PC-9 (cell line): ENCODE data around the gene CDH15. TPM values are rescaled to one million over a fixed set of nuclear protein-coding genes. Genes with fewer than 3 reads are reported as not detected.
A peak's percentile ranks its signal among the peaks of the same experiment; 100 is the strongest.

Experiments
- BruUV-seq: library from RNA; stranded (reverse); fragments of 400-500 nt; replicated peaks from 2 replicates; lab custom pipeline; 2021; lab: Mats Ljungman, UMichigan
- CTCF ChIA-PET: fragments of 300-600 bp; sonication (Branson Sonifier 250); formaldehyde crosslinking; loops from one replicate; lab custom pipeline; 2022; ENCODE audit warnings: antibody characterized with exemption; lab: Charles Lee
- POLR2A ChIA-PET: fragments of 300-600 bp; sonication (Branson Sonifier 250); formaldehyde crosslinking; loops from one replicate; lab custom pipeline; 2022; ENCODE audit warnings: antibody characterized with exemption; ENCODE audit not compliant: unreplicated experiment; lab: Charles Lee
- DNase-seq, 2 experiments: peaks; one replicate each; pipeline versions ENCODE4 v3.0.0 to v3.0.0-alpha.2; 2015 to 2022; ENCODE audit warnings: mixed read lengths in 1 of 2
- H2AFZ ChIP-seq: fragments of 200-600 bp; sonication (generic); 2 replicates; pipeline ENCODE4 v1.8.1; 2017; ENCODE audit warnings: antibody characterized with exemption
- H3F3A ChIP-seq: fragments of 200-600 bp; sonication (generic); 2 replicates; pipeline ENCODE4 v1.8.1; 2017; ENCODE audit warnings: antibody characterized with exemption, mild to moderate bottlenecking, low read depth; ENCODE audit not compliant: insufficient read depth
- H3K27ac ChIP-seq: fragments of 200-600 bp; sonication (generic); 2 replicates; pipeline ENCODE4 v1.6.1; 2016; ENCODE audit warnings: mixed run types
- H3K27me3 ChIP-seq: fragments of 200-600 bp; sonication (generic); 2 replicates; pipeline ENCODE4 v1.6.1; 2016; ENCODE audit warnings: low read depth, mixed run types; ENCODE audit not compliant: insufficient read depth
- H3K36me3 ChIP-seq: fragments of 200-600 bp; sonication (generic); 2 replicates; pipeline ENCODE4 v1.6.1; 2016; ENCODE audit warnings: low read depth, mixed run types
- H3K4me1 ChIP-seq: fragments of 200-600 bp; sonication (generic); replicated peaks from 2 replicates; pipeline ENCODE4 v1.6.1; 2016; ENCODE audit warnings: mixed run types; ENCODE audit not compliant: insufficient read depth
- H3K4me2 ChIP-seq: fragments of 200-600 bp; sonication (generic); 2 replicates; pipeline ENCODE4 v1.6.1; 2017; ENCODE audit warnings: mixed run types
- H3K4me3 ChIP-seq: fragments of 200-600 bp; sonication (generic); 2 replicates; pipeline ENCODE4 v1.6.1; 2016; ENCODE audit warnings: mixed run types
- H3K79me2 ChIP-seq: fragments of 200-600 bp; sonication (generic); 2 replicates; pipeline ENCODE4 v1.6.1; 2017; ENCODE audit warnings: low read depth, mixed run types
- H3K9me2 ChIP-seq: fragments of 200-600 bp; sonication (generic); 2 replicates; pipeline ENCODE4 v1.8.1; 2017; ENCODE audit warnings: mild to moderate bottlenecking; ENCODE audit not compliant: insufficient read depth
- H3K9me3 ChIP-seq: fragments of 200-600 bp; sonication (generic); 2 replicates; pipeline ENCODE4 v1.8.1; 2016; ENCODE audit warnings: low read depth; ENCODE audit not compliant: insufficient read depth
- H4K20me1 ChIP-seq: fragments of 200-600 bp; sonication (generic); 2 replicates; pipeline ENCODE4 v1.8.1; 2017; ENCODE audit not compliant: insufficient read depth
- CTCF ChIP-seq: fragments of 200-600 bp; sonication (generic); conservative IDR thresholded peaks from 2 replicates; pipeline ENCODE4 v1.6.1; 2017; ENCODE audit warnings: mixed run types, antibody characterized with exemption, mild to moderate bottlenecking, moderate library complexity
- EZH2 ChIP-seq: fragments of 200-600 bp; sonication (generic); IDR thresholded peaks from 2 replicates; pipeline ENCODE4 v1.8.0; 2017; ENCODE audit warnings: antibody characterized with exemption, low read depth
- intact Hi-C: fragments of 100-400 bp; cut with micrococcal nuclease; formaldehyde crosslinking; loops from one replicate; pipeline ENCODE4 v1.10.0; 2022; ENCODE audit not compliant: unreplicated experiment
- total RNA-seq: library from RNA; stranded (reverse); gene quantifications from 2 replicates; pipeline ENCODE4 v1.2.3, GENCODE V29; 2021

Gene CDH15
- total RNA-seq, 1 experiment from 2014 or later: not detected

- Histone ChIP-seq H3K27me3 (no peaks in the 10 kb centered on the region), H3K4me1 (no peaks in the 10 kb centered on the region), H3K4me3 (no peak overlapping the region), H4K20me1 (no peaks in the 10 kb centered on the region), H2AFZ (no peak overlapping the region), H3K79me2 (no peaks in the 10 kb centered on the region), H3K9me3 (peaks cover 4% of the 10 kb centered on the region; the same call in 1 of the 2 replicates), H3F3A (peaks cover 5% of the 10 kb centered on the region; the same call in 1 of the 2 replicates), H3K9me2 (no peaks in the 10 kb centered on the region), H3K4me2 (no peak overlapping the region), H3K27ac (no peak overlapping the region), H3K36me3 (peaks cover 5% of the 10 kb centered on the region; the same call in 1 of the 2 replicates)
- BruUV-seq: no TSS peak
- intact Hi-C loops: no loop called here
- TF ChIP-seq EZH2: no peak
- TF ChIP-seq CTCF: no peak
- ChIA-PET POLR2A (no interaction called here), CTCF (no interaction called here)
- DNase-seq: no peak
These were observed 62.3 kb downstream of the CDH15 start for GRCh38 chr16:89233678-89234490.

GRCh38 chr16:89237733-89238132 is 66.2 kb downstream of the CDH15 start:
- Histone ChIP-seq H3K27me3 (no peaks in the 10 kb centered on the region), H3K4me2 (no peak overlapping the region), H3K9me3 (no peaks in the 10 kb centered on the region; the same call in 1 of the 2 replicates), H3K36me3 (no peaks in the 10 kb centered on the region), H2AFZ (no peak overlapping the region), H3F3A (peaks cover 29% of the 10 kb centered on the region; the same call in 1 of the 2 replicates), H3K79me2 (peaks cover 6% of the 10 kb centered on the region), H3K4me1 (no peaks in the 10 kb centered on the region), H3K4me3 (no peak overlapping the region), H4K20me1 (no peaks in the 10 kb centered on the region), H3K27ac (no peak overlapping the region), H3K9me2 (no peaks in the 10 kb centered on the region)
- POLR2A ChIA-PET: interaction anchor here (0.6 kb wide), 1 partner anchor 12 kb away, joined by 3 read pairs; no protein-coding TSS in a partner anchor
- intact Hi-C loops: no loop called here
- TF ChIP-seq CTCF (no peak), EZH2 (no peak)
- no TSS peak for BruUV-seq
- no peak for DNase-seq
- CTCF ChIA-PET: no interaction called here

GRCh38 chr16:89241187-89242007 is 69.8 kb downstream of the CDH15 start:
- Histone ChIP-seq H3K9me2 (no peaks in the 10 kb centered on the region), H3K4me3 (peak overlapping the region; percentile 99), H3K9me3 (no peaks in the 10 kb centered on the region), H3K27me3 (no peaks in the 10 kb centered on the region), H4K20me1 (no peaks in the 10 kb centered on the region), H3K27ac (peak overlapping the region; percentile 80), H3K79me2 (peaks cover 6% of the 10 kb centered on the region), H3K4me2 (peak overlapping the region; percentile 96), H2AFZ (peak overlapping the region; percentile 82), H3K4me1 (no peaks in the 10 kb centered on the region), H3F3A (peaks cover 40% of the 10 kb centered on the region; the same call in 1 of the 2 replicates), H3K36me3 (no peaks in the 10 kb centered on the region)
- TSS peak; percentile 90 for BruUV-seq
- intact Hi-C loops: loop anchor here (10.0 kb wide), 1 partner anchor 463 kb away; the partner anchor contains the start of gene SPATA2L
- CTCF ChIA-PET: interaction anchor here (0.6 kb wide), 2 partner anchors 81 to 1388 kb away, joined by 3 to 7 read pairs; no protein-coding TSS in a partner anchor
- POLR2A ChIA-PET: no interaction called here
- TF ChIP-seq EZH2: no peak
- peak; percentile 64 to 74 for DNase-seq
